ENCODE measurements around the gene POLRMT.
"Not testable (repeated sequence)": the region's sequence is repeated elsewhere in the genome, so short reads cannot be mapped to it uniquely, and the experiment has no call there.

DNA sequence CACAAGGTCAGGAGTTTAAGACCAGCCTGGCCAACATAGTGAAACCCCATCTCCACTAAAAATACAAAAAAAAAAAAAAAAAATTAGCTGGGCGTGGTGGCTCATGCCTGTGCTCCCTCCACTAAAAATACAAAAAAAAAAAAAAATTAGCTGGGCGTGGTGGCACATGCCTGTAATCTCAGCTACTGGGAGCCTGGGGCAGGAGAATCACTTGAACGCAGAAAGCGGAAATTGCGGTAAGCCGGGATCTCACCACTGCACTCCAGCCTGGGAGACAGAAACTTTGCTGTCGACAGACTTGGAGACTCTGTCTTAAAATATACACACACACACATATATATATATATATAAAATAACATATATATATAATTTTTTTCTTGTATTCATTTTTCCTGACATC, 6.8 kb downstream of the POLRMT start:
- TF ChIP-seq, protein P1, sequence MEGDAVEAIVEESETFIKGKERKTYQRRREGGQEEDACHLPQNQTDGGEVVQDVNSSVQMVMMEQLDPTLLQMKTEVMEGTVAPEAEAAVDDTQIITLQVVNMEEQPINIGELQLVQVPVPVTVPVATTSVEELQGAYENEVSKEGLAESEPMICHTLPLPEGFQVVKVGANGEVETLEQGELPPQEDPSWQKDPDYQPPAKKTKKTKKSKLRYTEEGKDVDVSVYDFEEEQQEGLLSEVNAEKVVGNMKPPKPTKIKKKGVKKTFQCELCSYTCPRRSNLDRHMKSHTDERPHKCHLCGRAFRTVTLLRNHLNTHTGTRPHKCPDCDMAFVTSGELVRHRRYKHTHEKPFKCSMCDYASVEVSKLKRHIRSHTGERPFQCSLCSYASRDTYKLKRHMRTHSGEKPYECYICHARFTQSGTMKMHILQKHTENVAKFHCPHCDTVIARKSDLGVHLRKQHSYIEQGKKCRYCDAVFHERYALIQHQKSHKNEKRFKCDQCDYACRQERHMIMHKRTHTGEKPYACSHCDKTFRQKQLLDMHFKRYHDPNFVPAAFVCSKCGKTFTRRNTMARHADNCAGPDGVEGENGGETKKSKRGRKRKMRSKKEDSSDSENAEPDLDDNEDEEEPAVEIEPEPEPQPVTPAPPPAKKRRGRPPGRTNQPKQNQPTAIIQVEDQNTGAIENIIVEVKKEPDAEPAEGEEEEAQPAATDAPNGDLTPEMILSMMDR (optimal IDR thresholded peaks at IDR 0.05 in 1 of 3, IDR thresholded peaks at IDR 0.05 in 1 of 3, conservative IDR thresholded peaks at IDR 0.05 in 1 of 3; ENCODE audit: extremely low read depth in 1 of 3, insufficient read depth in 2 of 3, low read length in 3 of 3) = not testable (repeated sequence)
- TF ChIP-seq EZH2 (IDR thresholded peaks at IDR 0.05; ENCODE audit: low read length) = not testable (repeated sequence)
